Cardiac fibroblast (primary cell): ENCODE measurements around the gene JMJD1C.

Source experiments
- DNase-seq, 2 donors: peaks; one replicate each; pipeline versions ENCODE4 v3.0.0 to v3.0.0-alpha.2; 2010; ENCODE audit warnings: low read depth in 2 of 2
- H3K4me3 ChIP-seq, 2 donors: replicated peaks in 1 of 2; 1 replicate in 1 of 2; 2 replicates in 1 of 2; pipeline ENCODE4 v1.5.1; 2011; ENCODE audit warnings: low read depth in 2 of 2, low read length in 2 of 2, mild to moderate bottlenecking in 2 of 2, moderate library complexity in 1 of 2
- CTCF ChIP-seq: IDR thresholded peaks from one replicate; pipeline ENCODE4 v1.5.1; 2011; ENCODE audit warnings: low read depth, mild to moderate bottlenecking, low read length, inconsistent platforms

JMJD1C gene

GRCh38 chr10:63210611-63211196, 255.1 kb downstream of the JMJD1C start:
- TF ChIP-seq CTCF = no peak
- DNase-seq = peak in 1 of 2 donors; percentile 60
- no peak overlapping the region for H3K4me3 ChIP-seq

GRCh38 chr10:63209705-63210104, 256.1 kb downstream of the JMJD1C start:
- peak in 1 of 2 donors; percentile 51 for DNase-seq
- no peak overlapping the region for H3K4me3 ChIP-seq
- no peak for TF ChIP-seq CTCF

DNA sequence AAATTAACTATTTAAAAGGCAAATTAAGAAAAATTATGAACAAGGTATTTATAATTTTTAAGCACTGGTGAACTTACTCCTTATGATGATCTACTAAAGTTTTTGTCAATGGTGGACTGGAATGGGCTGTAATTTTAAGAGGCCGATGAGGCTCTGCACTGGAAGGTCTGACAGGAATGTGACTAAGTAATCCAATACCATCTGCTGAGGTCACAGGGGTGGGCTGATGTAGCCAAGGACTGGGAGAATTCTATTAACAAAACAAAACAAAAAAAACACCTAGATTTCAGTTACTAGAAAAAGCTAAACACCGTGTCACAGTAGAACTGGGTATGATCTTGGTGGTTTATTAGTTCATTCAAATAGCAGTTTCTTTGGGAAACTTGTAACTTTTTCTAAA, 256.8 kb downstream of the JMJD1C start:
- DNase-seq = peak; percentile 26 to 63
- H3K4me3 ChIP-seq = no peak overlapping the region
- TF ChIP-seq CTCF = no peak

- no peak for TF ChIP-seq CTCF
- DNase-seq = peak; percentile 83 to 92
- no peak overlapping the region for H3K4me3 ChIP-seq
These were observed 258.6 kb downstream of the JMJD1C start for GRCh38 chr10:63206997-63207811.

DNA sequence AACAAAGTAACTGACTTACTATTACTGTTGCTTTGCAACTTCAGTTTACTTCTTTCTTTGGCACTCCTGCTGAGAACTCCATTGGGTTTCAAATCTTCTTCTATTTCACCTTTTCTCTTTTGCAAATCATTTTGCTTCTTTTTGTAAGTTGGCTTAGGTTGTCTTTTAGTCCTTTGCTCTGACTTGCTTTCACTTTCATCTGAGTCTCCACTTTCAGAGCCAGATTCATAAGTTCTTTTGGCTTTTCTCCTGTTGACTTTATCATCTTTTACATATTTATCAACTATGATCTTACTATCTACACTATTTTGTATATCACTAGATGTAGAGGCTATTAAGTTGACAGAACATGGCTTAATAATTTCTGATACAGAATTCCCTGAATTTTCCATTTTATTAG, 259.2 kb downstream of the JMJD1C start:
- DNase-seq = peak in 1 of 2 donors; percentile 39
- no peak for TF ChIP-seq CTCF
- no peak overlapping the region for H3K4me3 ChIP-seq

DNA sequence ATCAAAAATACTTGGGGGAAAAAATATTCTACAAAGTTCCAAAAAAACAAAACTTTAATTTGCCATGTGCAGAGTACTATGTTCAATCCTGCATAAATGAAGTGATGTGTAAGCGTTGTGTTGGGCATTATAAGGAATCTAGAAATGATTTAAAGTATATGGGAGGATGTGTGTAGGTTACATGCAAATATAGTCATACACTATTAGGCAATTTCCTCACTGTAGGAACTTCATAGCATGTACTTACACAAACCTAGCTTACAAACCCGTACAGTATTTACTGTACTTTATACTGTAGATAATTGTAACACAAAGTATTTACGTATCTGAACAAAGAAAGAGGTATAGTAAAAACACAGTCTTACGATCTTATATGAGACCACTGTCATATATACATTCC, 260.4 kb downstream of the JMJD1C start:
- no peak overlapping the region for H3K4me3 ChIP-seq
- TF ChIP-seq CTCF = no peak
- DNase-seq = no peak
